HCT116 (cell line): ENCODE data around the gene C2orf78. TPM values are rescaled to one million over a fixed set of nuclear protein-coding genes. Genes with fewer than 3 reads are reported as not detected.

Source experiments
- ATAC-seq: fragments of 200-7000 bp; cut with Tn5 transposase; 2 replicates; pipeline ENCODE4 v1.9.1; 2020; ENCODE audit warnings: mild to moderate bottlenecking, moderate library complexity
- BruUV-seq: library from RNA; stranded (reverse); fragments of 400-500 nt; replicated peaks from 2 replicates; lab custom pipeline; 2021; lab: Mats Ljungman, UMichigan
- CTCF ChIA-PET: fragments of 300-600 bp; sonication (Branson Sonifier 250); formaldehyde crosslinking; loops from one replicate; lab custom pipeline; 2021; ENCODE audit warnings: antibody characterized with exemption; lab: Charles Lee
- POLR2A ChIA-PET: fragments of 300-600, 350-600 bp; sonication (Branson Sonifier 250); formaldehyde crosslinking; loops from one replicate; lab custom pipeline; 2021; ENCODE audit warnings: antibody characterized with exemption; lab: Charles Lee
- RAD21 ChIA-PET, 2 experiments: fragments of 300-600 bp; sonication (Branson Sonifier 250); formaldehyde crosslinking; loops; one replicate each; lab custom pipeline; 2023; ENCODE audit warnings: low total read pairs in 2 of 2; ENCODE audit not compliant: uncharacterized antibody in 2 of 2, unreplicated experiment in 2 of 2, low non-redundant PET in 1 of 2; lab: Charles Lee
- DNase-seq: peaks from one replicate; pipeline ENCODE4 v3.0.0-alpha.2; 2010; ENCODE audit warnings: low read depth, low spot score
- H2AFZ ChIP-seq: fragments of 200-600 bp; shearing (Covaris generic), sonication (generic); 2 replicates; pipeline ENCODE4 v1.6.1; 2017; ENCODE audit warnings: low read depth, mixed run types, mixed read lengths, antibody characterized with exemption, low read length; ENCODE audit not compliant: poor library complexity, severe bottlenecking
- H3K27ac ChIP-seq: 2 replicates; pipeline ENCODE4 v1.5.1; 2012; ENCODE audit warnings: low read depth, low read length
- H3K27me3 ChIP-seq: fragments of 200-600 bp; sonication (generic); 2 replicates; pipeline ENCODE4 v1.6.1; 2016; ENCODE audit warnings: mixed run types, low read length, mixed read lengths; ENCODE audit not compliant: insufficient read depth
- H3K36me3 ChIP-seq, 2 experiments: fragments of 200-500 bp in 1 of 2; fragments of 200-600 bp in 1 of 2; sonication (Bioruptor generic) in 1 of 2; sonication (generic) in 1 of 2; 2 replicates each; pipeline versions ENCODE4 v1.5.1 to v1.6.1; 2014 to 2016; ENCODE audit warnings: low read length in 2 of 2, inconsistent platforms in 1 of 2, mixed read lengths in 1 of 2, mixed run types in 1 of 2; ENCODE audit not compliant: insufficient read depth in 2 of 2, control insufficient read depth in 1 of 2
- H3K4me1 ChIP-seq, 2 experiments: fragments of 200-600 bp in 1 of 2; sonication (generic) in 1 of 2; 2 replicates each; pipeline versions ENCODE4 v1.5.1 to v1.6.1; 2012 to 2017; ENCODE audit warnings: low read length in 2 of 2, inconsistent platforms in 1 of 2, mild to moderate bottlenecking in 1 of 2, mixed read lengths in 1 of 2, mixed run types in 1 of 2, moderate library complexity in 1 of 2; ENCODE audit not compliant: insufficient read depth in 2 of 2, control insufficient read depth in 1 of 2
- H3K4me2 ChIP-seq: fragments of 200-600 bp; sonication (generic); 2 replicates; pipeline ENCODE4 v1.6.1; 2017; ENCODE audit warnings: mixed run types, low read length, mixed read lengths
- H3K4me3 ChIP-seq, 2 experiments: fragments of 200-600 bp in 1 of 2; sonication (generic) in 1 of 2; replicated peaks in 1 of 2; 2 replicates each; pipeline ENCODE4 v1.5.1; 2011 to 2016; ENCODE audit warnings: low read length in 2 of 2, control low read depth in 1 of 2, low read depth in 1 of 2, mild to moderate bottlenecking in 1 of 2, mixed read lengths in 1 of 2, mixed run types in 1 of 2
- H3K79me2 ChIP-seq: fragments of 200-600 bp; sonication (generic); 2 replicates; pipeline ENCODE4 v1.6.1; 2017; ENCODE audit warnings: mild to moderate bottlenecking, mixed run types, low read length, moderate library complexity, mixed read lengths; ENCODE audit not compliant: insufficient read depth
- H3K9ac ChIP-seq: fragments of 200-600 bp; sonication (generic); 2 replicates; pipeline ENCODE4 v1.6.1; 2016; ENCODE audit warnings: low read length, mixed read lengths
- H3K9me2 ChIP-seq: fragments of 200-600 bp; sonication (generic), shearing (Covaris generic); 2 replicates; pipeline ENCODE4 v1.6.1; 2017; ENCODE audit warnings: mixed run types, mild to moderate bottlenecking, moderate library complexity; ENCODE audit not compliant: insufficient read depth
- H3K9me3 ChIP-seq, 2 experiments: fragments of 200-500 bp in 1 of 2; fragments of 200-600 bp in 1 of 2; sonication (Bioruptor generic) in 1 of 2; sonication (generic) in 1 of 2; 2 replicates each; pipeline ENCODE4 v1.6.1; 2014 to 2017; ENCODE audit warnings: low read length in 2 of 2, mixed read lengths in 2 of 2, inconsistent platforms in 1 of 2, low read depth in 1 of 2, mild to moderate bottlenecking in 1 of 2, mixed run types in 1 of 2, moderate library complexity in 1 of 2; ENCODE audit not compliant: control insufficient read depth in 1 of 2, insufficient read depth in 1 of 2
- H4K20me1 ChIP-seq: fragments of 200-600 bp; sonication (generic), shearing (Covaris generic); 2 replicates; pipeline ENCODE4 v1.6.1; 2017; ENCODE audit warnings: mixed run types, mild to moderate bottlenecking, moderate library complexity; ENCODE audit not compliant: insufficient read depth
- CBX3 ChIP-seq: IDR thresholded peaks from 2 replicates; pipeline ENCODE4 v1.6.1; 2012; ENCODE audit warnings: low read depth
- ELF1 ChIP-seq: IDR thresholded peaks from 2 replicates; pipeline ENCODE4 v1.6.1; 2012; ENCODE audit warnings: low read depth, borderline replicate concordance
- EZH2 ChIP-seq: fragments of 200-600 bp; sonication (generic); IDR thresholded peaks from 2 replicates; pipeline ENCODE4 v1.6.1; 2017; ENCODE audit warnings: antibody characterized with exemption, mixed run types
- EZH2phosphoT487 ChIP-seq: fragments of 200-600 bp; IDR thresholded peaks from 2 replicates; pipeline ENCODE4 v1.6.1; 2018; ENCODE audit warnings: antibody characterized with exemption, borderline replicate concordance
- RAD21 ChIP-seq: IDR thresholded peaks from 2 replicates; pipeline ENCODE4 v1.6.1; 2012; ENCODE audit warnings: low read depth, mild to moderate bottlenecking
- SIN3A ChIP-seq: IDR thresholded peaks from 2 replicates; pipeline ENCODE4 v1.6.1; 2012; ENCODE audit warnings: low read depth
- SRF ChIP-seq: IDR thresholded peaks from 2 replicates; pipeline ENCODE4 v1.6.1; 2012; ENCODE audit warnings: low read depth
- TCF7L2 ChIP-seq: IDR thresholded peaks from 2 replicates; pipeline ENCODE4 v1.7.0; 2011; ENCODE audit warnings: borderline replicate concordance, inconsistent platforms; ENCODE audit not compliant: insufficient read depth, insufficient read length; ENCODE audit errors: extremely low read depth
- YY1 ChIP-seq: IDR thresholded peaks from 2 replicates; pipeline ENCODE4 v1.6.1; 2011; ENCODE audit warnings: low read length, low read depth, moderate library complexity, mild to moderate bottlenecking; ENCODE audit not compliant: insufficient replicate concordance; ENCODE audit errors: extremely low read depth
- ZNF274 ChIP-seq: fragments of 200-500 bp; sonication (Bioruptor generic); IDR thresholded peaks from 2 replicates; pipeline ENCODE4 v1.6.1; 2014; ENCODE audit warnings: mild to moderate bottlenecking, low read depth, low read length, inconsistent platforms
- intact Hi-C: fragments of 100-400 bp; cut with micrococcal nuclease; formaldehyde crosslinking; loops from 2 replicates; pipeline ENCODE4 v1.10.0; 2022
- total RNA-seq: library from RNA; stranded (reverse); gene quantifications from one replicate; pipeline ENCODE4 v1.2.1, GENCODE V29; 2021; ENCODE audit not compliant: unreplicated experiment
- TF ChIP-seq, protein P1 (sequence below), 3 experiments: fragments of 200-600 bp in 1 of 3; sonication (generic) in 1 of 3; IDR thresholded peaks in 2 of 3; conservative IDR thresholded peaks in 1 of 3; 2 replicates each; pipeline ENCODE4 v1.5.1; 2012 to 2017; ENCODE audit warnings: low read depth in 2 of 3, low read length in 2 of 3, antibody characterized with exemption in 1 of 3, borderline replicate concordance in 1 of 3, control low read depth in 1 of 3, mild to moderate bottlenecking in 1 of 3, mixed read lengths in 1 of 3, mixed run types in 1 of 3, moderate library complexity in 1 of 3; ENCODE audit not compliant: insufficient read depth in 1 of 3
- TF ChIP-seq, protein P2 (sequence below): IDR thresholded peaks from 2 replicates; pipeline ENCODE4 v1.6.1; 2012

The C2orf78 gene
- total RNA-seq, 1 experiment from 2014 or later = 1.5 TPM

- ChIA-PET POLR2A (no interaction called here), RAD21 (no interaction called here), CTCF (no interaction called here)
- H3K4me1 ChIP-seq = no peaks in the 10 kb centered on the region
- H3K79me2 ChIP-seq = no peaks in the 10 kb centered on the region
- H3K27me3 ChIP-seq = no peaks in the 10 kb centered on the region
- H3K9me2 ChIP-seq = no peaks in the 10 kb centered on the region
- TF ChIP-seq EZH2phosphoT487 (no peak), SIN3A (no peak), CBX3 (no peak), RAD21 (no peak), ELF1 (no peak), EZH2 (no peak), ZNF274 (no peak), YY1 (no peak), TCF7L2 (no peak), SRF (no peak)
- TF ChIP-seq, protein P1, sequence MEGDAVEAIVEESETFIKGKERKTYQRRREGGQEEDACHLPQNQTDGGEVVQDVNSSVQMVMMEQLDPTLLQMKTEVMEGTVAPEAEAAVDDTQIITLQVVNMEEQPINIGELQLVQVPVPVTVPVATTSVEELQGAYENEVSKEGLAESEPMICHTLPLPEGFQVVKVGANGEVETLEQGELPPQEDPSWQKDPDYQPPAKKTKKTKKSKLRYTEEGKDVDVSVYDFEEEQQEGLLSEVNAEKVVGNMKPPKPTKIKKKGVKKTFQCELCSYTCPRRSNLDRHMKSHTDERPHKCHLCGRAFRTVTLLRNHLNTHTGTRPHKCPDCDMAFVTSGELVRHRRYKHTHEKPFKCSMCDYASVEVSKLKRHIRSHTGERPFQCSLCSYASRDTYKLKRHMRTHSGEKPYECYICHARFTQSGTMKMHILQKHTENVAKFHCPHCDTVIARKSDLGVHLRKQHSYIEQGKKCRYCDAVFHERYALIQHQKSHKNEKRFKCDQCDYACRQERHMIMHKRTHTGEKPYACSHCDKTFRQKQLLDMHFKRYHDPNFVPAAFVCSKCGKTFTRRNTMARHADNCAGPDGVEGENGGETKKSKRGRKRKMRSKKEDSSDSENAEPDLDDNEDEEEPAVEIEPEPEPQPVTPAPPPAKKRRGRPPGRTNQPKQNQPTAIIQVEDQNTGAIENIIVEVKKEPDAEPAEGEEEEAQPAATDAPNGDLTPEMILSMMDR (IDR thresholded peaks at IDR 0.05 in 2 of 3, conservative IDR thresholded peaks at IDR 0.05 in 1 of 3; ENCODE audit: borderline replicate concordance in 1 of 3, insufficient read depth in 1 of 3, low read depth in 2 of 3, low read length in 2 of 3) = no peak
- TF ChIP-seq, protein P2, sequence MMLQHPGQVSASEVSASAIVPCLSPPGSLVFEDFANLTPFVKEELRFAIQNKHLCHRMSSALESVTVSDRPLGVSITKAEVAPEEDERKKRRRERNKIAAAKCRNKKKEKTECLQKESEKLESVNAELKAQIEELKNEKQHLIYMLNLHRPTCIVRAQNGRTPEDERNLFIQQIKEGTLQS = no peak
- no peak overlapping the region for H3K4me3 ChIP-seq
- H3K9me3 ChIP-seq = no peaks in the 10 kb centered on the region
- no peaks in the 10 kb centered on the region for H4K20me1 ChIP-seq
- H3K36me3 ChIP-seq = 0 out of 4 replicates have a peak, but pooled peaks cover 0 to 4% of the 10 kb centered on the region in 2 experiments
- intact Hi-C loops = no loop called here
- H3K9ac ChIP-seq = no peak overlapping the region
- BruUV-seq = no TSS peak
- no peak for ATAC-seq
- H3K4me2 ChIP-seq = no peak overlapping the region
- DNase-seq = no peak
- no peak overlapping the region for H2AFZ ChIP-seq
- no peak overlapping the region for H3K27ac ChIP-seq
Observed at GRCh38 chr2:73746015-73746876, 37.7 kb upstream of the C2orf78 start.
